ENCODE data around the gene PIGBOS1. TPM values are rescaled to one million over a fixed set of nuclear protein-coding genes. Genes with fewer than 3 reads are reported as not detected.

The PIGBOS1 gene
- total and polyA plus RNA-seq, 9 of the 15 experiments (the other 6 are each of a cell fraction or from before 2014, with no cell fraction given), result 25.2 to 76.2 (median 46.0) TPM

- H3K9ac ChIP-seq (ENCODE audit: insufficient read depth in 1 of 2, low read depth in 2 of 2, low read length in 2 of 2), result peak overlapping the region; percentile 57 to 72; a peak in 3 of 4 replicates
- peaks cover 4% of the 10 kb centered on the region for H3K9me1 ChIP-seq (ENCODE audit: control insufficient read depth, insufficient read depth, low read length)
- ATAC-seq (peak; percentile 22), DNase-seq (ENCODE audit: extremely low read depth in 1 of 4, low spot score in 3 of 4) (peak; percentile 26 to 75 (median 48)), FAIRE-seq (peak; percentile 52)
- in situ Hi-C loops (cut with MboI) (loop anchor here (5.0 kb wide), 1 partner anchor 40 kb away; no protein-coding TSS in a partner anchor), intact Hi-C loops (cut with micrococcal nuclease) (no loop called here)
- peaks cover 37% of the 10 kb centered on the region for H3K36me3 ChIP-seq (ENCODE audit: control insufficient read depth, insufficient read depth, low read length)
- H3K79me2 ChIP-seq (ENCODE audit: control insufficient read depth, insufficient read depth, low read length), result peaks cover 92% of the 10 kb centered on the region
- no peak overlapping the region for H2AFZ ChIP-seq (ENCODE audit: low read depth, low read length)
- BruUV-seq (replicated peaks), result no TSS peak
- ChIA-PET POLR2A (interaction anchor here (0.6 to 1.0 kb wide), 7 partner anchors 19 to 64 kb away, joined by 3 read pairs; partner anchors contain the start of genes PIGB and PIGBOS1), CTCF (ENCODE audit: low intra/inter-chr PET ratio) (no interaction called here)
- H3K4me1 ChIP-seq (replicated peaks in 1 of 2; ENCODE audit: control insufficient read depth in 2 of 2, insufficient read depth in 2 of 2, low read length in 2 of 2), result peaks cover 29 to 81% of the 10 kb centered on the region in 2 experiments
- H3K27me3 ChIP-seq (ENCODE audit: control insufficient read depth in 2 of 2, insufficient read depth in 2 of 2, low read length in 2 of 2), result no peaks in the 10 kb centered on the region
- no peak overlapping the region for H3K4me3 ChIP-seq
- 36% methylated on average over 5 of the region's 5 CpGs for WGBS (ENCODE audit: insufficient coverage, low coverage, missing lambda C conversion rate)
- H3K27ac ChIP-seq (ENCODE audit: extremely low read depth, low read depth, low read length), result peak overlapping the region; percentile 80
- peak overlapping the region; percentile 72 for H3K4me2 ChIP-seq (ENCODE audit: insufficient read depth, low read length)
- peaks cover 10% of the 10 kb centered on the region; the same call in 1 of the 2 replicates for H4K20me1 ChIP-seq (replicated peaks; ENCODE audit: control insufficient read depth, insufficient read depth, low read length)
- H3K9me3 ChIP-seq (replicated peaks; ENCODE audit: control insufficient read depth, insufficient read depth, low read depth, low read length), result no peaks in the 10 kb centered on the region
- TF ChIP-seq SMARCB1 (IDR thresholded peaks at IDR 0.05; ENCODE audit: insufficient read length, low read depth) (no peak), TARDBP (IDR thresholded peaks at IDR 0.05) (no peak), ILF3 (IDR thresholded peaks at IDR 0.05; ENCODE audit: borderline replicate concordance) (no peak), ZBTB26 (CRISPR knock-in tag; IDR thresholded peaks at IDR 0.05) (no peak), ETS1 (conservative IDR thresholded peaks at IDR 0.05; ENCODE audit: control insufficient read depth, low read depth, low read length) (no peak), NCOA6 (IDR thresholded peaks at IDR 0.05) (no peak), RHOXF2B (CRISPR knock-in tag; conservative IDR thresholded peaks at IDR 0.05) (no peak), GATA2 (CRISPR knock-in tag; IDR thresholded peaks at IDR 0.05) (peak; percentile 31; the same call in 1 of the 2 replicates), KDM2B (CRISPR knock-in tag; IDR thresholded peaks at IDR 0.05) (no peak), ZKSCAN3 (CRISPR knock-in tag; IDR thresholded peaks at IDR 0.05) (no peak), NR3C1 (CRISPR knock-in tag; IDR thresholded peaks at IDR 0.05) (no peak), MXD1 (CRISPR knock-in tag; IDR thresholded peaks at IDR 0.05; ENCODE audit: borderline replicate concordance, poor library complexity, severe bottlenecking) (no peak), ZHX1 (conservative IDR thresholded peaks at IDR 0.05; ENCODE audit: low read length) (no peak), ZBTB8A (IDR thresholded peaks at IDR 0.05; ENCODE audit: partially characterized antibody) (no peak)
Measured at GRCh38 chr15:55282284-55282833, 36.6 kb downstream of the PIGBOS1 start.
